ENCODE data around the gene MYH4. TPM values are rescaled to one million over a fixed set of nuclear protein-coding genes. Genes with fewer than 3 reads are reported as not detected.

The MYH4 gene
- total and polyA plus RNA-seq, 2 donors (not counting 3 experiments of a cell fraction or from before 2014, with no cell fraction given): not detected

GRCh38 chr17:10460062-10460461 is 9.3 kb downstream of the MYH4 start:
- ChIA-PET POLR2A (no interaction called here), CTCF (no interaction called here)
- Histone ChIP-seq H3K27ac (ENCODE audit: insufficient read depth, low read depth, low read length) (no peak overlapping the region), H2AFZ (ENCODE audit: low read depth, low read length) (no peak overlapping the region), H3K4me3 (replicated peaks in 1 of 3; ENCODE audit: insufficient read depth in 1 of 3, low read depth in 1 of 3, low read length in 3 of 3) (no peak overlapping the region), H3K4me2 (ENCODE audit: insufficient read depth, low read length) (no peak overlapping the region), H3K79me2 (ENCODE audit: control insufficient read depth, insufficient read depth, low read length) (no peaks in the 10 kb centered on the region), H3K9me3 (replicated peaks; ENCODE audit: control insufficient read depth, insufficient read depth, low read length) (no peaks in the 10 kb centered on the region), H3K36me3 (ENCODE audit: control insufficient read depth in 2 of 2, extremely low read depth in 1 of 2, insufficient read depth in 2 of 2, low read length in 2 of 2) (no peaks in the 10 kb centered on the region), H3K9ac (replicated peaks; ENCODE audit: extremely low read depth, insufficient read depth, low read length) (no peak overlapping the region), H3K9me1 (replicated peaks; ENCODE audit: control insufficient read depth, extremely low read depth, insufficient read depth, low read length) (no peaks in the 10 kb centered on the region), H4K20me1 (replicated peaks; ENCODE audit: control insufficient read depth, extremely low read depth, insufficient read depth, low read length) (no peaks in the 10 kb centered on the region), H3K4me1 (ENCODE audit: control insufficient read depth, extremely low read depth, insufficient read depth, low read length) (no peaks in the 10 kb centered on the region), H3K27me3 (ENCODE audit: control insufficient read depth in 2 of 2, insufficient read depth in 2 of 2, low read length in 2 of 2) (no peaks in the 10 kb centered on the region)
- no peak for FAIRE-seq
- dilution Hi-C loops (cut with MboI; ENCODE audit: extremely low pct_ligation_motif_present, low sequenced_read_pairs) (no loop called here), intact Hi-C loops (cut with micrococcal nuclease) (no loop called here)
- BruUV-seq (replicated peaks): no TSS peak
- TF ChIP-seq EZH2 (IDR thresholded peaks at IDR 0.05; ENCODE audit: borderline replicate concordance, low read depth, low read length, severe bottlenecking) (no peak), MYC (IDR thresholded peaks at IDR 0.05; ENCODE audit: low read depth, low read length) (no peak), FOS (IDR thresholded peaks at IDR 0.05; ENCODE audit: borderline replicate concordance, insufficient read depth, low read length) (no peak), JUN (IDR thresholded peaks at IDR 0.05; ENCODE audit: borderline replicate concordance, insufficient read depth, insufficient read length, low read depth) (no peak), GATA2 (IDR thresholded peaks at IDR 0.05; ENCODE audit: insufficient read depth, insufficient read length, low read depth, low read length) (no peak)
- TF ChIP-seq, protein P1, sequence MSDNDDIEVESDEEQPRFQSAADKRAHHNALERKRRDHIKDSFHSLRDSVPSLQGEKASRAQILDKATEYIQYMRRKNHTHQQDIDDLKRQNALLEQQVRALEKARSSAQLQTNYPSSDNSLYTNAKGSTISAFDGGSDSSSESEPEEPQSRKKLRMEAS (IDR thresholded peaks at IDR 0.05; ENCODE audit: insufficient read depth, insufficient read length): no peak
- no peak for DNase-seq (ENCODE audit: low read depth, low spot score)

- no peaks in the 10 kb centered on the region for H3K9me1 ChIP-seq (replicated peaks; ENCODE audit: control insufficient read depth, extremely low read depth, insufficient read depth, low read length)
- dilution Hi-C loops (cut with MboI; ENCODE audit: extremely low pct_ligation_motif_present, low sequenced_read_pairs) (no loop called here), intact Hi-C loops (cut with micrococcal nuclease) (no loop called here)
- H3K4me2 ChIP-seq (ENCODE audit: insufficient read depth, low read length): no peak overlapping the region
- no peak for DNase-seq (ENCODE audit: low read depth, low spot score)
- no peak for FAIRE-seq
- H3K36me3 ChIP-seq (ENCODE audit: control insufficient read depth in 2 of 2, extremely low read depth in 1 of 2, insufficient read depth in 2 of 2, low read length in 2 of 2): no peaks in the 10 kb centered on the region
- no peak overlapping the region for H2AFZ ChIP-seq (ENCODE audit: low read depth, low read length)
- no peaks in the 10 kb centered on the region for H3K27me3 ChIP-seq (ENCODE audit: control insufficient read depth in 2 of 2, insufficient read depth in 2 of 2, low read length in 2 of 2)
- POLR2A ChIA-PET: no interaction called here
- no peak overlapping the region for H3K27ac ChIP-seq (ENCODE audit: insufficient read depth, low read depth, low read length)
- TF ChIP-seq JUN (IDR thresholded peaks at IDR 0.05; ENCODE audit: borderline replicate concordance, insufficient read depth, insufficient read length, low read depth) (no peak), POLR2AphosphoS5 (IDR thresholded peaks at IDR 0.05; ENCODE audit: insufficient read depth, low read depth, low read length) (no peak), CTCF (IDR thresholded peaks at IDR 0.05; ENCODE audit: extremely low read depth in 1 of 2, insufficient read depth in 1 of 2, low read depth in 1 of 2, low read length in 2 of 2) (no peak), MYC (IDR thresholded peaks at IDR 0.05; ENCODE audit: low read depth, low read length) (no peak), GATA2 (IDR thresholded peaks at IDR 0.05; ENCODE audit: insufficient read depth, insufficient read length, low read depth, low read length) (no peak), EZH2 (IDR thresholded peaks at IDR 0.05; ENCODE audit: borderline replicate concordance, low read depth, low read length, severe bottlenecking) (no peak), FOS (IDR thresholded peaks at IDR 0.05; ENCODE audit: borderline replicate concordance, insufficient read depth, low read length) (no peak), POLR2A (IDR thresholded peaks at IDR 0.05; ENCODE audit: low read depth, low read length) (no peak)
- TF ChIP-seq, protein P1 (IDR thresholded peaks at IDR 0.05; ENCODE audit: insufficient read depth, insufficient read length): no peak
- no peak overlapping the region for H3K4me3 ChIP-seq (replicated peaks in 1 of 3; ENCODE audit: insufficient read depth in 1 of 3, low read depth in 1 of 3, low read length in 3 of 3)
- no TSS peak for BruUV-seq (replicated peaks)
- no peak overlapping the region for H3K9ac ChIP-seq (replicated peaks; ENCODE audit: extremely low read depth, insufficient read depth, low read length)
- no peaks in the 10 kb centered on the region for H3K4me1 ChIP-seq (ENCODE audit: control insufficient read depth, extremely low read depth, insufficient read depth, low read length)
- H3K9me3 ChIP-seq (replicated peaks; ENCODE audit: control insufficient read depth, insufficient read depth, low read length): no peaks in the 10 kb centered on the region
- CTCF ChIA-PET: no interaction called here
- no peaks in the 10 kb centered on the region for H3K79me2 ChIP-seq (ENCODE audit: control insufficient read depth, insufficient read depth, low read length)
- H4K20me1 ChIP-seq (replicated peaks; ENCODE audit: control insufficient read depth, extremely low read depth, insufficient read depth, low read length): no peaks in the 10 kb centered on the region
These were observed 10.7 kb downstream of the MYH4 start for GRCh38 chr17:10458701-10459100.
